GM10266 (cell line): ENCODE measurements around the gene PCDHGA2.
"Not testable (repeated sequence)": the region's sequence is repeated elsewhere in the genome, so short reads cannot be mapped to it uniquely, and the experiment has no call there.

ENCODE experiments used
- DNase-seq: peaks from one replicate; pipeline ENCODE4 v3.0.0; 2012; ENCODE audit errors: extremely low spot score
- CTCF ChIP-seq: IDR thresholded peaks from 2 replicates; pipeline ENCODE4 v1.5.1; 2012; ENCODE audit warnings: mild to moderate bottlenecking, low read depth; ENCODE audit not compliant: control insufficient read depth, insufficient read depth; ENCODE audit errors: missing control alignments

The PCDHGA2 gene

GRCh38 chr5:141338538-141339306, at the start of gene PCDHGA2:
Gene PCDHGA2 (plus strand): TSS chr5:141338760.
- peak; percentile 30 for TF ChIP-seq CTCF
- peak; percentile 55 for DNase-seq

GRCh38 chr5:141298376-141298775, 40.2 kb upstream of the PCDHGA2 start:
- TF ChIP-seq CTCF: no peak
- no peak for DNase-seq

- TF ChIP-seq CTCF: no peak
- DNase-seq: no peak
Observed at GRCh38 chr5:141303756-141304155, 34.8 kb upstream of the PCDHGA2 start, which contains the start of gene SLC25A2. Gene SLC25A2 (minus strand): TSS chr5:141304049. CDS start chr5:141303865, 184 bp downstream.

- no peak for DNase-seq
- no peak for TF ChIP-seq CTCF
Observed at GRCh38 chr5:141306630-141307029, 31.9 kb upstream of the PCDHGA2 start.

- TF ChIP-seq CTCF: no peak
- no peak for DNase-seq
Observed at GRCh38 chr5:141313711-141314110, 24.8 kb upstream of the PCDHGA2 start.

- not testable (repeated sequence) for DNase-seq
Observed at GRCh38 chr5:141316963-141317362, 21.6 kb upstream of the PCDHGA2 start.

- no peak for TF ChIP-seq CTCF
- no peak for DNase-seq
Observed at GRCh38 chr5:141319202-141319601, 19.4 kb upstream of the PCDHGA2 start.
